ENCODE data around the gene HHAT. TPM values are rescaled to one million over a fixed set of nuclear protein-coding genes. Genes with fewer than 3 reads are reported as not detected.
A peak's percentile ranks its signal among the peaks of the same experiment; 100 is the strongest.

The HHAT gene
- total and polyA plus RNA-seq, 2 donors (not counting 3 experiments of a cell fraction or from before 2014, with no cell fraction given), result 2.4 to 4.3 TPM

- Histone ChIP-seq H3K9me1 (replicated peaks; ENCODE audit: control insufficient read depth, extremely low read depth, insufficient read depth, low read length) (no peaks in the 10 kb centered on the region), H3K27me3 (ENCODE audit: control insufficient read depth in 2 of 2, insufficient read depth in 2 of 2, low read length in 2 of 2) (no peaks in the 10 kb centered on the region), H3K4me2 (ENCODE audit: insufficient read depth, low read length) (no peak overlapping the region), H3K4me1 (ENCODE audit: control insufficient read depth, extremely low read depth, insufficient read depth, low read length) (peaks cover 7% of the 10 kb centered on the region), H3K27ac (ENCODE audit: insufficient read depth, low read depth, low read length) (peak overlapping the region; percentile 94), H3K79me2 (ENCODE audit: control insufficient read depth, insufficient read depth, low read length) (no peaks in the 10 kb centered on the region), H3K9me3 (replicated peaks; ENCODE audit: control insufficient read depth, insufficient read depth, low read length) (no peaks in the 10 kb centered on the region), H3K9ac (replicated peaks; ENCODE audit: extremely low read depth, insufficient read depth, low read length) (no peak overlapping the region), H3K4me3 (replicated peaks in 1 of 3; ENCODE audit: insufficient read depth in 1 of 3, low read depth in 1 of 3, low read length in 3 of 3) (no peak overlapping the region), H4K20me1 (replicated peaks; ENCODE audit: control insufficient read depth, extremely low read depth, insufficient read depth, low read length) (no peaks in the 10 kb centered on the region), H2AFZ (ENCODE audit: low read depth, low read length) (no peak overlapping the region), H3K36me3 (ENCODE audit: control insufficient read depth in 2 of 2, extremely low read depth in 1 of 2, insufficient read depth in 2 of 2, low read length in 2 of 2) (no peaks in the 10 kb centered on the region)
- intact Hi-C loops (cut with micrococcal nuclease) (loop anchor here (1.0 to 10.0 kb wide), 9 partner anchors 26 to 510 kb away; no protein-coding TSS in a partner anchor), dilution Hi-C loops (cut with MboI; ENCODE audit: extremely low pct_ligation_motif_present, low sequenced_read_pairs) (loop anchor here (25.0 kb wide), 1 partner anchor 537 kb away; the partner anchor contains the start of gene UTP25)
- CTCF ChIA-PET, result interaction anchor here (0.7 to 3.3 kb wide), 13 partner anchors 8 to 1306 kb away, joined by 3 to 16 read pairs (median 5); partner anchors contain the start of gene KCNH1
- FAIRE-seq (no peak), DNase-seq (ENCODE audit: low read depth, low spot score) (no peak)
- POLR2A ChIA-PET, result interaction anchor here (0.7 to 1.8 kb wide), 4 partner anchors 19 to 141 kb away, joined by 3 to 9 read pairs (median 4); no protein-coding TSS in a partner anchor
- no TSS peak for BruUV-seq (replicated peaks)
- no peak for TF ChIP-seq MYC (IDR thresholded peaks at IDR 0.05; ENCODE audit: low read depth, low read length)
- no peak for TF ChIP-seq EZH2 (IDR thresholded peaks at IDR 0.05; ENCODE audit: borderline replicate concordance, low read depth, low read length, severe bottlenecking)
- no peak for TF ChIP-seq JUN (IDR thresholded peaks at IDR 0.05; ENCODE audit: borderline replicate concordance, insufficient read depth, insufficient read length, low read depth)
- TF ChIP-seq FOS (IDR thresholded peaks at IDR 0.05; ENCODE audit: borderline replicate concordance, insufficient read depth, low read length), result no peak
- TF ChIP-seq, protein P1, sequence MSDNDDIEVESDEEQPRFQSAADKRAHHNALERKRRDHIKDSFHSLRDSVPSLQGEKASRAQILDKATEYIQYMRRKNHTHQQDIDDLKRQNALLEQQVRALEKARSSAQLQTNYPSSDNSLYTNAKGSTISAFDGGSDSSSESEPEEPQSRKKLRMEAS (IDR thresholded peaks at IDR 0.05; ENCODE audit: insufficient read depth, insufficient read length), result no peak
- no peak for TF ChIP-seq GATA2 (IDR thresholded peaks at IDR 0.05; ENCODE audit: insufficient read depth, insufficient read length, low read depth, low read length)
- no peak for TF ChIP-seq POLR2A (IDR thresholded peaks at IDR 0.05; ENCODE audit: low read depth, low read length)
- TF ChIP-seq CTCF (IDR thresholded peaks at IDR 0.05; ENCODE audit: extremely low read depth in 1 of 2, insufficient read depth in 1 of 2, low read depth in 1 of 2, low read length in 2 of 2), result no peak
- no peak for TF ChIP-seq POLR2AphosphoS5 (IDR thresholded peaks at IDR 0.05; ENCODE audit: insufficient read depth, low read depth, low read length)
Measured at GRCh38 chr1:210374600-210374953, 45.9 kb downstream of the HHAT start.
